GM12878 (cell line): ENCODE measurements around the gene RPS6KA5. TPM values are rescaled to one million over a fixed set of nuclear protein-coding genes. Genes with fewer than 3 reads are reported as not detected.

Source experiments
- ATAC-seq: fragments of 200-7000 bp; cut with Tn5 transposase; 3 replicates; pipeline ENCODE4 v1.9.1; 2020; ENCODE audit warnings: mild to moderate bottlenecking, moderate library complexity
- BruUV-seq: library from RNA; stranded (reverse); fragments of 400-500 nt; replicated peaks from 2 replicates; lab custom pipeline; 2021; lab: Mats Ljungman, UMichigan
- CTCF ChIA-PET: fragments of 300-600 bp; sonication (Branson Sonifier 250); formaldehyde crosslinking; extraction: SDS; loops from one replicate; lab custom pipeline; 2021; ENCODE audit warnings: inconsistent platforms; lab: Yijun Ruan, JAX
- POLR2A ChIA-PET: fragments of 350-600 bp; formaldehyde crosslinking; extraction: SDS; loops from one replicate; lab custom pipeline; 2021; ENCODE audit warnings: inconsistent platforms; lab: Charles Lee
- RAD21 ChIA-PET: fragments of 300-600 bp; sonication (Branson Sonifier 250); formaldehyde crosslinking; loops from one replicate; lab custom pipeline; 2023; ENCODE audit warnings: antibody characterized with exemption; ENCODE audit not compliant: unreplicated experiment; lab: Charles Lee
- SMC1A ChIA-PET: fragments of 300-600 bp; sonication (Branson Sonifier 250); formaldehyde crosslinking; loops from one replicate; lab custom pipeline; 2023; ENCODE audit not compliant: unreplicated experiment, uncharacterized antibody; lab: Charles Lee
- DNase-seq: peaks from one replicate; pipeline ENCODE4 v3.0.0-alpha.2; 2011; ENCODE audit warnings: low read depth, low spot score
- FAIRE-seq: peaks from 3 replicates; lab custom pipeline; 2011; peaks lifted over from hg19 to GRCh38; lab: Jason Lieb, UNC
- H2AFZ ChIP-seq: 2 replicates; pipeline ENCODE4 v1.6.0; 2011; ENCODE audit warnings: low read depth, low read length, control low read depth; ENCODE audit not compliant: control insufficient read depth
- H3K27ac ChIP-seq: 2 replicates; pipeline ENCODE4 v1.5.1; 2011; ENCODE audit warnings: control low read depth; ENCODE audit not compliant: control insufficient read depth, insufficient read depth
- H3K27me3 ChIP-seq, 2 experiments: replicated peaks in 1 of 2; 2 replicates each; pipeline versions ENCODE4 v1.6.0 to v1.6.1; 2011; ENCODE audit warnings: low read length in 1 of 2; ENCODE audit not compliant: control insufficient read depth in 2 of 2, insufficient read depth in 2 of 2
- H3K36me3 ChIP-seq, 2 experiments: 2 replicates each; pipeline ENCODE4 v1.5.1; 2011; ENCODE audit warnings: low read length in 1 of 2; ENCODE audit not compliant: control insufficient read depth in 2 of 2, insufficient read depth in 2 of 2
- H3K4me1 ChIP-seq: 2 replicates; pipeline ENCODE4 v1.6.1; 2011; ENCODE audit warnings: mild to moderate bottlenecking, low read length, moderate library complexity, mixed read lengths; ENCODE audit not compliant: control insufficient read depth, insufficient read depth
- H3K4me2 ChIP-seq: 2 replicates; pipeline ENCODE4 v1.6.0; 2011; ENCODE audit warnings: control low read depth; ENCODE audit not compliant: control insufficient read depth, insufficient read depth
- H3K4me3 ChIP-seq: fragments of 200-600 bp; sonication (generic); 2 replicates; pipeline ENCODE4 v1.5.1; 2016
- H3K79me2 ChIP-seq: 2 replicates; pipeline ENCODE4 v1.6.0; 2011; ENCODE audit warnings: low read length; ENCODE audit not compliant: control insufficient read depth, insufficient read depth
- H3K9ac ChIP-seq: 2 replicates; pipeline ENCODE4 v1.8.0; 2011; ENCODE audit warnings: low read length, control low read depth, mixed read lengths; ENCODE audit not compliant: control insufficient read depth, insufficient read depth
- H3K9me3 ChIP-seq: replicated peaks from 3 replicates; pipeline ENCODE4 v1.5.1; 2011; ENCODE audit warnings: mild to moderate bottlenecking, low read length; ENCODE audit not compliant: control insufficient read depth, insufficient read depth
- H4K20me1 ChIP-seq: 2 replicates; pipeline ENCODE4 v1.6.0; 2011; ENCODE audit not compliant: control insufficient read depth, insufficient read depth
- BRCA1 ChIP-seq: IDR thresholded peaks from 2 replicates; pipeline ENCODE4 v1.6.1; 2011; ENCODE audit warnings: low read depth, low read length, improper control_type of control experiment
- E2F4 ChIP-seq: IDR thresholded peaks from 2 replicates; pipeline ENCODE4 v1.6.1; 2012; ENCODE audit warnings: low read depth, low read length, improper control_type of control experiment
- ESRRA ChIP-seq: IDR thresholded peaks from 2 replicates; pipeline ENCODE4 v1.6.1; 2012; ENCODE audit warnings: mild to moderate bottlenecking, low read length, improper control_type of control experiment
- HCFC1 ChIP-seq: fragments of 150-350 bp; IDR thresholded peaks from 2 replicates; pipeline ENCODE4 v1.6.1; 2014; ENCODE audit warnings: low read length
- POU2F2 ChIP-seq: IDR thresholded peaks from 3 replicates; pipeline ENCODE4 v1.6.1; 2011; ENCODE audit warnings: low read depth, mild to moderate bottlenecking, low read length, borderline replicate concordance
- RUNX3 ChIP-seq: IDR thresholded peaks from 2 replicates; pipeline ENCODE4 v1.6.1; 2012; ENCODE audit warnings: low read length, inconsistent platforms
- ZNF622 ChIP-seq: fragments of 450-650 bp; IDR thresholded peaks from 2 replicates; pipeline ENCODE4 v1.6.1; 2017; ENCODE audit warnings: mild to moderate bottlenecking, inconsistent platforms
- ZZZ3 ChIP-seq: IDR thresholded peaks from 2 replicates; pipeline ENCODE4 v1.6.1; 2011; ENCODE audit warnings: low read depth; ENCODE audit not compliant: control insufficient read depth, insufficient read length
- WGBS: methylation state at CpG from one replicate; pipeline ENCODE4 v1.1.6; 2016; ENCODE audit warnings: low lambda C conversion rate; ENCODE audit not compliant: insufficient replicate concordance, insufficient coverage; ENCODE audit errors: missing lambda C conversion rate; 5-methylcytosine and 5-hydroxymethylcytosine counted together
- in situ Hi-C: fragments of 300-500 bp; cut with MboI; formaldehyde crosslinking; loops from 9 replicates; pipeline ENCODE4 v1.14.3; 2018; ENCODE audit warnings: mixed read lengths
- intact Hi-C: fragments of 100-400 bp; cut with micrococcal nuclease; formaldehyde crosslinking; loops from one replicate; pipeline ENCODE4 v1.14.2; 2022; ENCODE audit not compliant: unreplicated experiment
- polyA plus RNA-seq, 11 experiments: library from polyadenylated mRNA; depleted of rRNA in 4 of 11; unstranded in 6 of 11; stranded (reverse) in 5 of 11; fragments of >200 nt; fragmentation: Nextera tagmentation in 4 of 11; fragmentation: Illumina TruSeq in 1 of 11; extraction: Ambion mirVana in 4 of 11; extraction: Trizol in 1 of 11; gene quantifications; 1 replicate in 1 of 11; 2 replicates in 10 of 11; pipeline versions ENCODE4 v1.2.1 to v1.2.3, GENCODE V29; 2011 to 2016; ENCODE audit warnings: inconsistent platforms in 2 of 11, missing spikeins in 2 of 11, low read depth in 1 of 11
- total RNA-seq, 4 experiments: library from RNA; depleted of rRNA in 3 of 4; stranded (reverse); fragments of >200 nt in 3 of 4; fragmentation: Illumina TruSeq in 1 of 4; extraction: Trizol in 1 of 4; gene quantifications; 2 replicates each; pipeline versions ENCODE4 v1.2.1 to v1.2.3, GENCODE V29; 2013 to 2021

RPS6KA5 gene
- total and polyA plus RNA-seq, 10 of the 15 experiments (the other 5 are each of a cell fraction or from before 2014, with no cell fraction given) = 1.4 to 7.0 (median 3.7) TPM

- Histone ChIP-seq H3K36me3 (no peaks in the 10 kb centered on the region), H3K9ac (no peak overlapping the region), H4K20me1 (no peaks in the 10 kb centered on the region), H3K4me2 (no peak overlapping the region), H3K27me3 (no peaks in the 10 kb centered on the region), H3K4me3 (no peak overlapping the region), H3K4me1 (peaks cover 13% of the 10 kb centered on the region), H3K9me3 (no peaks in the 10 kb centered on the region), H3K79me2 (no peaks in the 10 kb centered on the region), H2AFZ (no peak overlapping the region), H3K27ac (no peak overlapping the region)
- BruUV-seq = no TSS peak
- FAIRE-seq (no peak), ATAC-seq (no peak), DNase-seq (no peak)
- ChIA-PET CTCF (no interaction called here), SMC1A (interaction anchor here (1.0 kb wide), 1 partner anchor 20 kb away, joined by 4 read pairs; no protein-coding TSS in a partner anchor), RAD21 (no interaction called here), POLR2A (no interaction called here)
- 99% methylated on average over 3 of the region's 3 CpGs for WGBS
- in situ Hi-C loops (no loop called here), intact Hi-C loops (no loop called here)
- TF ChIP-seq ZNF622 (no peak), BRCA1 (no peak), HCFC1 (no peak), E2F4 (no peak), RUNX3 (no peak), POU2F2 (no peak), ZZZ3 (no peak), ESRRA (no peak)
These were observed 70.3 kb downstream of the RPS6KA5 start for GRCh38 chr14:90990141-90990540.
